ENCODE data around the gene KCNS3.

The KCNS3 gene, protein sequence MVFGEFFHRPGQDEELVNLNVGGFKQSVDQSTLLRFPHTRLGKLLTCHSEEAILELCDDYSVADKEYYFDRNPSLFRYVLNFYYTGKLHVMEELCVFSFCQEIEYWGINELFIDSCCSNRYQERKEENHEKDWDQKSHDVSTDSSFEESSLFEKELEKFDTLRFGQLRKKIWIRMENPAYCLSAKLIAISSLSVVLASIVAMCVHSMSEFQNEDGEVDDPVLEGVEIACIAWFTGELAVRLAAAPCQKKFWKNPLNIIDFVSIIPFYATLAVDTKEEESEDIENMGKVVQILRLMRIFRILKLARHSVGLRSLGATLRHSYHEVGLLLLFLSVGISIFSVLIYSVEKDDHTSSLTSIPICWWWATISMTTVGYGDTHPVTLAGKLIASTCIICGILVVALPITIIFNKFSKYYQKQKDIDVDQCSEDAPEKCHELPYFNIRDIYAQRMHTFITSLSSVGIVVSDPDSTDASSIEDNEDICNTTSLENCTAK

DNA sequence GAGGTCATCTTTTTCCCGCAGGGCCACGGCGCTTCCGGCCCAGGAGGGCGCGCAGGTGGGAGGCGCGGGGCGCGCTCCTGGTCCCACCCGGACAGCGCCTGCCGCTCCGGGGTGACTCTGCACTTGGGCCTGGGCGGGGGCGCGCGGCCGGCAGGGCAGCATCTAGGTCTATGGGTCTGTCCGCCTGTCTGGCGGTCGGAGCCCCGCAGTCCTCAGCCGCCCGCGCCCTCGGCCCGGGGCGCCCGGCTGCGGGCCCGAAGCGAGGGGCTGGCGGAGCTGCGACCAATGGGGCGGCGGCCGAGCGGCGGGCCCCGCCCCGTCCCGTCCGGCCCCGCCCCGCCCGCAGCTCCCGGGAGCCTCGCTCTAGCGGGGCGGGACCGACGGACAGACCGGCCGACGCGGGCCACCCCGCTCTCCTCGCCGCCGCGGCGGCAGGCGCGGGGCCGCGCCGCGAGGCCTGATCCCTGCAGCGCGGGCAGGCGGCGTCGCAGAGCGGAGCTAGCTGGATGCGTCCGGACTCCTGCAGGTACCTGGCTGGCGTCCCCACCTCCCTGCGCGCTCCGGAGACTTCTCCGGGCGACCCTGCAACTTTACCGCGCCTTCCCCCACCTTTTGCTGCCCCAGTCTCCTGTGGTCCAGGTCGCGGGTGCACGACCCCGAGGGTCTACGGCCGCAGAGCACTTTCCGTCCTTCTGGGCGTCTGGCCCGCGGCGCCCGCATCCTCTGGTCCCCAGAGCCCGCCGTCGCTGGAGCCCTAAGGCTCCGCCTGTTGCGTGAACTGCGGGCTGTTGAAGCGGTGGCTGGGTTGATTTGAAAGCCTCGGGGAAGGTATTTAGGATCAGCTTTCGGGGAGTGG lies at the start of gene KCNS3:
Gene KCNS3 (plus strand): TSS at position 387 of the 856 bp plus-strand sequence. CDS start 52,342 bp downstream, outside the sequence.
- DNase-seq (ENCODE audit: low read depth) = no peak
- TF ChIP-seq, protein P1, sequence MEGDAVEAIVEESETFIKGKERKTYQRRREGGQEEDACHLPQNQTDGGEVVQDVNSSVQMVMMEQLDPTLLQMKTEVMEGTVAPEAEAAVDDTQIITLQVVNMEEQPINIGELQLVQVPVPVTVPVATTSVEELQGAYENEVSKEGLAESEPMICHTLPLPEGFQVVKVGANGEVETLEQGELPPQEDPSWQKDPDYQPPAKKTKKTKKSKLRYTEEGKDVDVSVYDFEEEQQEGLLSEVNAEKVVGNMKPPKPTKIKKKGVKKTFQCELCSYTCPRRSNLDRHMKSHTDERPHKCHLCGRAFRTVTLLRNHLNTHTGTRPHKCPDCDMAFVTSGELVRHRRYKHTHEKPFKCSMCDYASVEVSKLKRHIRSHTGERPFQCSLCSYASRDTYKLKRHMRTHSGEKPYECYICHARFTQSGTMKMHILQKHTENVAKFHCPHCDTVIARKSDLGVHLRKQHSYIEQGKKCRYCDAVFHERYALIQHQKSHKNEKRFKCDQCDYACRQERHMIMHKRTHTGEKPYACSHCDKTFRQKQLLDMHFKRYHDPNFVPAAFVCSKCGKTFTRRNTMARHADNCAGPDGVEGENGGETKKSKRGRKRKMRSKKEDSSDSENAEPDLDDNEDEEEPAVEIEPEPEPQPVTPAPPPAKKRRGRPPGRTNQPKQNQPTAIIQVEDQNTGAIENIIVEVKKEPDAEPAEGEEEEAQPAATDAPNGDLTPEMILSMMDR (IDR thresholded peaks at IDR 0.05; ENCODE audit: control insufficient read depth, extremely low read depth, insufficient read depth) = no peak
- H3K4me3 ChIP-seq (ENCODE audit: low read depth, low read length) = peak within 1 kb of the TSS; percentile 59

DNA sequence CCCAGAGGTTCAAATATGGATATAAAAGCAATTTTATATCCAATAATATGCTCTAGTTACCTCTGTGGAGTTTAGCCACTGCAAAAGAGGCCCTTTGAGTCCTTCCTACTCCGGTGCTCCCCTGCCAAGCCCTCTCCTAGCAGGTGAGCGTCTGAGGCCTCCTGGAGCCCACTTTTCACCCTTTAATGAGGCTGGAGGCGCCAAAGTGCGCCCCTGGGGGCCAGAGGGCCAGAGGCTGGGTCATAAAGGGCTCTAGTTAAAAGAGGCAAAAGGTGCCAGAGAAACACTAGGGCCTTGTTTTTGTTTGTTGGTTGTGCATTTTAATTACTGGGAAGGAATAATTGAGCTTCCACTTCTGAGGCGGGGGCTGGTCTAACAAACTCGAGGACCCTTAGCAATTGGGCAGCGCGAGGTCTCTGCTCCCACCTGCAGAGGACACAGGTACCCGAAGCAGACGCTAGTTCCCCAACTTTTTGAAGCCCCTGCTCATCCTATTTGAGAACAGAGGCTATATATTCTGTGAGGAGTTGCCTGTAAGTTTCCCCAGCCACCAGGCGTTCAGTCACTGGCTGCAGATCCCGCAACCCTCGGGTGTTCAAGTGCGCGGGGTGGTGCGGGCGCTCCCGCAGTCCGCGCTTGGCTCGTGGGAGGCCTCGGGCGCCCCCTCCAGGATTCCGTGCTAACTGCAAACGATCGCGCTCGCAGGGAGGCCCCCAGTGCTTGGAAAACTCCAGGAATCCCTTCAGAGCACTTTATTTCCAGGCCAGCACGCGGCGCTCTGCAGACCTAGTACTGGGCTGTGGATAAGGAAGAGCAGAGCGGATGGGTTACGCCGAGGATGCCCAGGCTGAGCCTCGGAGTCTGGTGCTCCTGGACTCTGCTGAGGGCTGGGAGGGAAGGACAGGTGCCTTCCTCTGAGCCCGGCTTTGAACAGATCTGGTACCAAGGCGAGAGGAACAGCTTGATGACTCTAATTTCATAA lies 48.1 kb upstream of the KCNS3 start:
- TF ChIP-seq, protein P1 (IDR thresholded peaks at IDR 0.05; ENCODE audit: control insufficient read depth, extremely low read depth, insufficient read depth) = peak; percentile 81
- H3K4me3 ChIP-seq (ENCODE audit: low read depth, low read length) = no peak overlapping the region
- DNase-seq (ENCODE audit: low read depth) = peak; percentile 35

DNA sequence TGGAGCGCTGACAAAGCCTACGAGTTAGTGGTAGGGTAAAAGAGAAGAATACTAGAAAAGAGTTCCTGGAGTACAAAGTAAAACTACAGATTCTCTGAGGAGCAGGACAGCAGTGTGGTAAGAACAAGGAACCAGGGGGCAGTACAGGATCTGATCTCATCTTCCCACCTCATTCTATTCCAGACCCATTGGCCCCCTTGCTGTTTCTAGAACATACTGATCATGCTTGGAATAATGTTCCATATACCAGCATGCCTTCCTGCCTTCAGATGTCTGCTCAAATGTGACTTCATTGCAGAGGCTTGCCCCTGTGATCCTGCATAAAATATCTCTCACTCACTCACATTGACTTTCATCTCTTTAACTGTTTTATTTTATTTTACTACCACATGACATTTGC lies 43.0 kb upstream of the KCNS3 start:
- H3K4me3 ChIP-seq (ENCODE audit: low read depth, low read length) = no peak overlapping the region
- no peak for DNase-seq (ENCODE audit: low read depth)
- TF ChIP-seq, protein P1 (IDR thresholded peaks at IDR 0.05; ENCODE audit: control insufficient read depth, extremely low read depth, insufficient read depth) = no peak

DNA sequence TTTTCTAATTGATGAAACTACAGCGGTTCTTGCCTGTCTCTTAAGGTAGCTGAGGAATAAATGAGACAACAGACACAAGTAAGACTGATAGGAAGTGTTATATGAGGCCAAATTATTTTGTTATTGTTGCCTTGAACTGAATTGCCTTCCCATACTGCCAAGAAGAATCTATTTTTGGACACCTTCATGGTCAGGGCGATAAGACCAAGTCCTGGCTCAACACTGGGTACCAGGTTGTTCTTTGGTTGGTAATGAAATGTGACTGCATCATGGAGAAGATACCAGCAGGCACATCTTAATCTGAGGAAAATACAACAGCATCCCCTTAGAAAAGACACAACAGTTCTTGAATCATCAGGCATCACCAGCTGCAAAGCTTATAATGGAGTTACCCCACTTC lies 38.5 kb upstream of the KCNS3 start:
- no peak overlapping the region for H3K4me3 ChIP-seq (ENCODE audit: low read depth, low read length)
- TF ChIP-seq, protein P1 (IDR thresholded peaks at IDR 0.05; ENCODE audit: control insufficient read depth, extremely low read depth, insufficient read depth) = no peak
- no peak for DNase-seq (ENCODE audit: low read depth)

DNA sequence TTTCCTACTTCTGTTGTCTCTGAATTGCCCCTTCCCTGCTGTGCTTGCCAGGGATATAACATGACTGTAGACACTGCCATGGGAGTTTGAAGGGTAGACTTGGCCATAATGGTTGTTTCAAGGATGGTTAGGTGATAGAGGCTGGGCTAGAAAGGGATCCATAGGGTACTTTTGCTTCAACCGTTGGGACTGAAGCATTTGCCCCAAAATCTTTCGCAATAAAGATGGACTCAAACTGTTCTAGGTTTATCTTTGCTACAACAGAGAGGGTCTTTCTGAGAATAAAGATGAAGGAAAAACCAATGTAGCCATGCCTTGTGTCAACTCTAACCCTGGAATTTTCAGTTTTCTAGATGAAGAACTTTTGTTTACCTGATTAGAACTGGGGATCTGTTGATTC lies 35.0 kb upstream of the KCNS3 start:
- TF ChIP-seq, protein P1 (IDR thresholded peaks at IDR 0.05; ENCODE audit: control insufficient read depth, extremely low read depth, insufficient read depth) = no peak
- DNase-seq (ENCODE audit: low read depth) = no peak
- H3K4me3 ChIP-seq (ENCODE audit: low read depth, low read length) = no peak overlapping the region

DNA sequence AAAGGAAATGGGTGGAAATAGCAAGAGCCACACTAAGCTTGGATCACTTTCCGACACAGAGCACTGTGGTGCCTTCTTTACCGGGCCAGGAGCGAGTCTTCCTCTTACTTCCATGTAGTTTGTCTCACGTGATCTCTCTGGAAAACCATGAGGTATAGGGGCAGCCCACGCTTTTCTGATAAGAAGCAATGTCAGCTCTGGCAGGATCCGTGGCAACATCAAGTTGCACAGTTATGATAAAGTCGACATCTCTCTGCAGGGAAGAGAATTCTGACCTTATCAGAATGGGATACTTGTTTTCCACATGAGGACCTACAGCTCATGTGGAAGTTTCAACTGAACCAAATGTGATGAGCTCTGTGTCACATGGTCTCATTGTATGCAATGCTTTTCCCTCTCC lies 32.7 kb upstream of the KCNS3 start:
- DNase-seq (ENCODE audit: low read depth) = no peak
- no peak overlapping the region for H3K4me3 ChIP-seq (ENCODE audit: low read depth, low read length)
- TF ChIP-seq, protein P1 (IDR thresholded peaks at IDR 0.05; ENCODE audit: control insufficient read depth, extremely low read depth, insufficient read depth) = no peak

Measured in LNCaP clone FGC (cell line).